Middle frontal gyrus (tissue), 1 donor: ENCODE measurements around the gene OR10A3.

ENCODE experiments used
- DNase-seq: peaks from one replicate; pipeline ENCODE4 v3.0.0-alpha.2; 2015; ENCODE audit warnings: low spot score; ENCODE audit errors: extremely low spot score

The OR10A3 gene

GRCh38 chr11:7892840-7893254 lies 48.7 kb downstream of the OR10A3 start:
- DNase-seq = peak; percentile 36

GRCh38 chr11:7892059-7892699 lies 49.3 kb downstream of the OR10A3 start:
- no peak for DNase-seq

GRCh38 chr11:7890417-7891172 lies 50.9 kb downstream of the OR10A3 start:
- DNase-seq = no peak

- no peak for DNase-seq
Observed at GRCh38 chr11:7889985-7890384, 51.5 kb downstream of the OR10A3 start.
